IMR-90 (cell line): ENCODE results near the gene NSF. TPM values are rescaled to one million over a fixed set of nuclear protein-coding genes. Genes with fewer than 3 reads are reported as not detected.
A peak's percentile ranks its signal among the peaks of the same experiment; 100 is the strongest.
"Not testable (repeated sequence)": the region's sequence is repeated elsewhere in the genome, so short reads cannot be mapped to it uniquely, and the experiment has no call there.

Source experiments
- ATAC-seq: fragments of 200-7000 bp; cut with Tn5 transposase; 2 replicates; pipeline ENCODE4 v1.9.1; 2020; ENCODE audit warnings: low read depth, mild to moderate bottlenecking, moderate library complexity
- BruUV-seq: library from RNA; stranded (reverse); fragments of 400-500 nt; replicated peaks from 2 replicates; lab custom pipeline; 2021; lab: Mats Ljungman, UMichigan
- CTCF ChIA-PET: fragments of 300-600 bp; formaldehyde crosslinking; extraction: SDS; loops from one replicate; lab custom pipeline; 2021; ENCODE audit warnings: antibody characterized with exemption; lab: Yijun Ruan, JAX
- POLR2A ChIA-PET: fragments of 300-600 bp; sonication (Branson Sonifier 250); formaldehyde crosslinking; loops from one replicate; lab custom pipeline; 2022; ENCODE audit warnings: antibody characterized with exemption; ENCODE audit not compliant: unreplicated experiment; lab: Charles Lee
- DNase-seq: peaks from one replicate; pipeline ENCODE4 v3.0.0; 2013
- H2AFZ ChIP-seq: replicated peaks from 2 replicates; pipeline ENCODE3; 2013; ENCODE audit warnings: low read length, mild to moderate bottlenecking; ENCODE audit not compliant: poor library complexity
- H2AK5ac ChIP-seq: 2 replicates; pipeline ENCODE4 v1.6.1; 2013; ENCODE audit warnings: low read depth, low read length, inconsistent platforms
- H2AK9ac ChIP-seq: replicated peaks from 2 replicates; pipeline ENCODE3; 2013; ENCODE audit warnings: mild to moderate bottlenecking, low read depth, low read length, moderate library complexity; ENCODE audit not compliant: poor library complexity
- H2BK120ac ChIP-seq: 2 replicates; pipeline ENCODE4 v1.6.1; 2013; ENCODE audit warnings: low read depth, low read length, inconsistent platforms
- H2BK15ac ChIP-seq: 3 replicates; pipeline ENCODE4 v1.6.1; 2013; ENCODE audit warnings: low read depth, low read length, inconsistent platforms
- H2BK20ac ChIP-seq: 2 replicates; pipeline ENCODE4 v1.6.1; 2013; ENCODE audit warnings: low read depth, mild to moderate bottlenecking, inconsistent platforms, low read length, moderate library complexity
- H2BK5ac ChIP-seq: 2 replicates; pipeline ENCODE4 v1.6.1; 2013; ENCODE audit warnings: mild to moderate bottlenecking, low read depth, low read length, inconsistent platforms; ENCODE audit not compliant: poor library complexity, severe bottlenecking
- H3K14ac ChIP-seq: replicated peaks from 2 replicates; pipeline ENCODE4 v1.6.1; 2013; ENCODE audit warnings: low read depth, low read length, inconsistent platforms
- H3K18ac ChIP-seq: 2 replicates; pipeline ENCODE4 v1.6.1; 2013; ENCODE audit warnings: low read depth, low read length, control low read depth
- H3K23ac ChIP-seq: 2 replicates; pipeline ENCODE4 v1.6.1; 2013; ENCODE audit warnings: low read depth, low read length, inconsistent platforms
- H3K27ac ChIP-seq: 2 replicates; pipeline ENCODE4 v1.5.1; 2013; ENCODE audit warnings: mild to moderate bottlenecking, control low read depth, low read length; ENCODE audit not compliant: insufficient read depth
- H3K27me3 ChIP-seq: 2 replicates; pipeline ENCODE4 v1.6.1; 2013; ENCODE audit warnings: low read length; ENCODE audit not compliant: control insufficient read depth, insufficient read depth
- H3K36me3 ChIP-seq: 2 replicates; pipeline ENCODE4 v1.6.1; 2013; ENCODE audit warnings: low read length, mixed read lengths; ENCODE audit not compliant: control insufficient read depth, insufficient read depth
- H3K4ac ChIP-seq: 2 replicates; pipeline ENCODE4 v1.6.1; 2013; ENCODE audit warnings: low read depth, low read length, inconsistent platforms
- H3K4me1 ChIP-seq: 2 replicates; pipeline ENCODE4 v1.6.1; 2013; ENCODE audit warnings: low read length, mixed read lengths; ENCODE audit not compliant: control insufficient read depth, insufficient read depth
- H3K4me2 ChIP-seq: 2 replicates; pipeline ENCODE4 v1.6.1; 2013; ENCODE audit warnings: low read depth, mild to moderate bottlenecking, control low read depth, low read length, moderate library complexity
- H3K4me3 ChIP-seq: 2 replicates; pipeline ENCODE4 v1.5.1; 2013; ENCODE audit warnings: low read depth, mild to moderate bottlenecking, control low read depth, low read length, moderate library complexity; ENCODE audit not compliant: insufficient read depth
- H3K56ac ChIP-seq: 2 replicates; pipeline ENCODE4 v1.6.1; 2013; ENCODE audit warnings: low read length, inconsistent platforms; ENCODE audit not compliant: insufficient read depth; ENCODE audit errors: extremely low read depth
- H3K79me1 ChIP-seq, 2 experiments: 2 replicates each; pipeline ENCODE4 v1.6.1; 2013; ENCODE audit warnings: low read length in 2 of 2, inconsistent platforms in 1 of 2, low read depth in 1 of 2
- H3K9ac ChIP-seq: 2 replicates; pipeline ENCODE4 v1.6.1; 2013; ENCODE audit warnings: low read depth, low read length, control low read depth
- H3K9me1 ChIP-seq: 2 replicates; pipeline ENCODE4 v1.6.1; 2013; ENCODE audit warnings: low read length, inconsistent platforms; ENCODE audit not compliant: insufficient read depth
- H3K9me3 ChIP-seq: 2 replicates; pipeline ENCODE4 v1.6.1; 2013; ENCODE audit warnings: low read length; ENCODE audit not compliant: control insufficient read depth, insufficient read depth
- H4K20me1 ChIP-seq: 2 replicates; pipeline ENCODE4 v1.6.1; 2013; ENCODE audit warnings: low read length, inconsistent platforms; ENCODE audit not compliant: insufficient read depth
- H4K5ac ChIP-seq: 2 replicates; pipeline ENCODE4 v1.6.1; 2013; ENCODE audit warnings: mild to moderate bottlenecking, low read depth, low read length, control low read depth
- H4K8ac ChIP-seq, 2 experiments: 2 replicates each; pipeline ENCODE4 v1.6.1; 2013; ENCODE audit warnings: low read depth in 2 of 2, low read length in 2 of 2, control low read depth in 1 of 2, inconsistent platforms in 1 of 2
- H4K91ac ChIP-seq: 2 replicates; pipeline ENCODE4 v1.6.1; 2013; ENCODE audit warnings: low read depth, low read length, inconsistent platforms; ENCODE audit not compliant: insufficient read depth
- WGBS, 2 experiments: methylation state at CpG; one replicate each; pipeline versions ENCODE4 v1.1.5 to v1.1.7; 2013; ENCODE audit warnings: missing lambda C conversion rate in 2 of 2; ENCODE audit not compliant: insufficient read length in 1 of 2; ENCODE audit errors: extremely low coverage in 2 of 2; 5-methylcytosine and 5-hydroxymethylcytosine counted together
- dilution Hi-C: fragments of 300-500 bp; cut with HindIII; formaldehyde crosslinking; loops from one replicate; pipeline ENCODE4 v1.14.3; 2018; ENCODE audit warnings: low sequenced_read_pairs; ENCODE audit not compliant: unreplicated experiment
- in situ Hi-C: fragments of 300-500 bp; cut with MboI; formaldehyde crosslinking; loops from 3 replicates; pipeline ENCODE4 v1.14.3; 2019; ENCODE audit warnings: low sequenced_read_pairs, inconsistent platforms, mixed read lengths
- intact Hi-C: fragments of 100-400 bp; cut with micrococcal nuclease; formaldehyde crosslinking; loops from 2 replicates; pipeline ENCODE4 v1.10.0; 2022
- polyA plus RNA-seq, 3 experiments: library from polyadenylated mRNA; depleted of rRNA; stranded (reverse); fragments of >200 nt; gene quantifications; 2 replicates each; pipeline ENCODE4 v1.2.3, GENCODE V29; 2012; ENCODE audit warnings: low replicate concordance in 1 of 3
- total RNA-seq: library from RNA; depleted of rRNA; stranded (reverse); fragments of >200 nt; gene quantifications from 2 replicates; pipeline ENCODE4 v1.2.3, GENCODE V29; 2012

The NSF gene
- total and polyA plus RNA-seq, 2 of the 4 experiments (the other 2 are of a cell fraction) = 38.9 to 110 TPM

DNA sequence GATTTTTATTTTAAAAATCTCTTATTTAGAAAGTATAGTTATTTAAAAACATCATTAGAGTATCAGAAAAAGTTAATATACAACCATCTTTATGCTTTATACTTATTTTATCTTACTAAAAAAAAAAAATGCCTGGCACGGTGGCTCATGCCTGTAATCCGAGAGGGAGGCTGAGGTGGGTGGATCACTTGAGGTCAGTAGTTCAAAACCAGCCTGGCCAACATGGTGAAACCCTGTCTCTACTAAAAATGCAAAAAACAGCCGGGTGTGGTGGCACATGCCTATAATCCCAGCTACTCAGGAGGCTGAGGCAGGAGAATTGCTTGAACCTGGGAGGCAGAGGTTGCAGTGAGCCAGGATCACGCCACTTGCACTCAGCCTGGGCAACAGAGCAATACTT, 167.1 kb downstream of the NSF start:
- CTCF ChIA-PET = interaction anchor here (0.6 kb wide), 1 partner anchor 65 kb away, joined by 3 read pairs; no protein-coding TSS in a partner anchor
- in situ Hi-C loops, BruUV-seq, DNase-seq, H2BK15ac ChIP-seq, H2AK9ac ChIP-seq, H3K9me1 ChIP-seq, H4K91ac ChIP-seq, H3K23ac ChIP-seq, H4K5ac ChIP-seq, H3K4me2 ChIP-seq, H3K9ac ChIP-seq, H2AK5ac ChIP-seq, H3K4ac ChIP-seq, H2BK20ac ChIP-seq, dilution Hi-C loops, H2BK5ac ChIP-seq, H2BK120ac ChIP-seq, H3K27me3 ChIP-seq, H3K4me1 ChIP-seq, H3K56ac ChIP-seq, H2AFZ ChIP-seq, H3K79me1 ChIP-seq, H3K27ac ChIP-seq, H4K20me1 ChIP-seq, H3K14ac ChIP-seq, H4K8ac ChIP-seq, H3K9me3 ChIP-seq, POLR2A ChIA-PET, H3K18ac ChIP-seq, H3K4me3 ChIP-seq: not testable (repeated sequence)
- peaks cover 14% of the 10 kb centered on the region for H3K36me3 ChIP-seq
- ATAC-seq = peak; percentile 40; the same call in 1 of the 2 replicates
- intact Hi-C loops = loop anchor here (5.0 kb wide), 1 partner anchor 75 kb away; no protein-coding TSS in a partner anchor
- WGBS, 2 experiments = 100% methylated on average over 1 of the region's 4 CpGs; no CpG with 5 or more reads in 1 of the 2 experiments
